GM06990 (cell line): ENCODE data around the gene SCN1A.

Source experiments
- DNase-seq: peaks from one replicate; pipeline ENCODE4 v3.0.0-alpha.2; 2011; ENCODE audit not compliant: insufficient read length; ENCODE audit errors: extremely low read depth
- H3K27me3 ChIP-seq: replicated peaks from 2 replicates; pipeline ENCODE4 v1.6.0; 2011; ENCODE audit warnings: low read length; ENCODE audit not compliant: control insufficient read depth, insufficient read depth
- H3K36me3 ChIP-seq: 2 replicates; pipeline ENCODE4 v1.5.1; 2011; ENCODE audit warnings: low read length; ENCODE audit not compliant: control insufficient read depth, insufficient read depth
- H3K4me3 ChIP-seq: replicated peaks from 2 replicates; pipeline ENCODE4 v1.5.1; 2011; ENCODE audit warnings: low read depth, mild to moderate bottlenecking, control low read depth, low read length
- TF ChIP-seq, protein P1 (sequence below): IDR thresholded peaks from 2 replicates; pipeline ENCODE4 v1.5.1; 2011; ENCODE audit warnings: low read length, control low read depth, mild to moderate bottlenecking, inconsistent platforms; ENCODE audit not compliant: insufficient read depth, poor library complexity, severe bottlenecking

Gene SCN1A

GRCh38 chr2:166126007-166126639, 1.7 kb downstream of the SCN1A start:
- DNase-seq: no peak
- H3K4me3 ChIP-seq: no peak overlapping the region
- TF ChIP-seq, protein P1, sequence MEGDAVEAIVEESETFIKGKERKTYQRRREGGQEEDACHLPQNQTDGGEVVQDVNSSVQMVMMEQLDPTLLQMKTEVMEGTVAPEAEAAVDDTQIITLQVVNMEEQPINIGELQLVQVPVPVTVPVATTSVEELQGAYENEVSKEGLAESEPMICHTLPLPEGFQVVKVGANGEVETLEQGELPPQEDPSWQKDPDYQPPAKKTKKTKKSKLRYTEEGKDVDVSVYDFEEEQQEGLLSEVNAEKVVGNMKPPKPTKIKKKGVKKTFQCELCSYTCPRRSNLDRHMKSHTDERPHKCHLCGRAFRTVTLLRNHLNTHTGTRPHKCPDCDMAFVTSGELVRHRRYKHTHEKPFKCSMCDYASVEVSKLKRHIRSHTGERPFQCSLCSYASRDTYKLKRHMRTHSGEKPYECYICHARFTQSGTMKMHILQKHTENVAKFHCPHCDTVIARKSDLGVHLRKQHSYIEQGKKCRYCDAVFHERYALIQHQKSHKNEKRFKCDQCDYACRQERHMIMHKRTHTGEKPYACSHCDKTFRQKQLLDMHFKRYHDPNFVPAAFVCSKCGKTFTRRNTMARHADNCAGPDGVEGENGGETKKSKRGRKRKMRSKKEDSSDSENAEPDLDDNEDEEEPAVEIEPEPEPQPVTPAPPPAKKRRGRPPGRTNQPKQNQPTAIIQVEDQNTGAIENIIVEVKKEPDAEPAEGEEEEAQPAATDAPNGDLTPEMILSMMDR: no peak
- no peaks in the 10 kb centered on the region for H3K36me3 ChIP-seq
- no peaks in the 10 kb centered on the region for H3K27me3 ChIP-seq

DNA sequence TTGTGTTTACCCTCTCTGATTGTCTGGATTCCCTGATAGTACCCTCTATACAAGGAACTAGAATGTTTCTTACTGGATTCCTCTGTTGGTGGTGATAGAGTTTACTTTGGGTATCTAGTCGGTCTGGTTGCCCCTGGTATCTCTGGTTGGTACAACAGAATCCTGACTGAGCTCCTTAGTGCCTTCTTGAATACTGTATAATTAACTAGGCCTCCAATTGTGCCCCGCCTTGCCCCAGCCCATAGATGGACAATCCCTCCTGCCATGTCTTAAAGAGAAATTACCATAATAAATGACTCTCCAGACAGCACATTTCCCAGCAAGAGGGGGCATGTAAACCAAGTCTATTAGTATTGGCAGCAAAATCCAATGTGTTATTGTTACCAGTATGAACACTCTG, 2.3 kb downstream of the SCN1A start:
- no peak overlapping the region for H3K4me3 ChIP-seq
- DNase-seq: no peak
- no peaks in the 10 kb centered on the region for H3K36me3 ChIP-seq
- TF ChIP-seq, protein P1: no peak
- H3K27me3 ChIP-seq: no peaks in the 10 kb centered on the region

GRCh38 chr2:166118180-166118579, 9.6 kb downstream of the SCN1A start:
- TF ChIP-seq, protein P1: no peak
- no peak overlapping the region for H3K4me3 ChIP-seq
- H3K27me3 ChIP-seq: no peaks in the 10 kb centered on the region
- no peak for DNase-seq
- H3K36me3 ChIP-seq: no peaks in the 10 kb centered on the region

DNA sequence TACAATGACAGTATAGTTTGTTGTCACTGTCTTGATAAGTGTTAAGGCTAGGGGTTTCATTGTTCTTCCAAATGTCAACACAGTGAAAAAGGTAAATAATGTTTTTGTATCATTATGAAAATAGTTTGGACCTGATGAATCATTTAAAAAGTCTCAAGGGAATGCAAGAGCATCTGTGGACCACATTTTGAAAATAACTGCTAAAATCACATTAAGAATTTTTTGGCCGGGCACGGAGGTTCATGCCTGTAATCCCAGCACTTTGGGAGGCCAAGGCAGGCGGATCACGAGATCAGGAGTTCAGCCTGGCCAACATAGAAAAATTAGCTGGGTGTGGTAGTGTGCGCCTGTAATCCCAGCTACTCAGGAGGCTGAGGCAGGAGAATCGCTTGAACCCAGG, 10.3 kb downstream of the SCN1A start:
- Histone ChIP-seq H3K36me3 (no peaks in the 10 kb centered on the region), H3K27me3 (no peaks in the 10 kb centered on the region), H3K4me3 (no peak overlapping the region)
- TF ChIP-seq, protein P1: no peak
- DNase-seq: no peak

- TF ChIP-seq, protein P1: no peak
- H3K4me3 ChIP-seq: no peak overlapping the region
- DNase-seq: no peak
Measured at GRCh38 chr2:166115589-166115988, 12.2 kb downstream of the SCN1A start.

GRCh38 chr2:166112193-166112605, 15.6 kb downstream of the SCN1A start:
- Histone ChIP-seq H3K27me3 (no peaks in the 10 kb centered on the region), H3K36me3 (no peaks in the 10 kb centered on the region), H3K4me3 (no peak overlapping the region)
- TF ChIP-seq, protein P1: no peak
- no peak for DNase-seq

More at GRCh38 chr2:166115589-166115988, 12.2 kb downstream of the SCN1A start:
- Histone ChIP-seq H3K36me3 (no peaks in the 10 kb centered on the region), H3K27me3 (no peaks in the 10 kb centered on the region)
